Tibial artery (tissue), 4 donors: ENCODE data around the gene TCEAL3.

Experiments
- DNase-seq, 2 donors: peaks; one replicate each; pipeline ENCODE4 v3.0.0-alpha.2; 2019
- H3K27ac ChIP-seq, 2 donors: fragments of 200-600 bp; sonication (generic) in 1 of 2; 1 replicate in 1 of 2; 2 replicates in 1 of 2; pipeline ENCODE4 v1.5.1; 2018 to 2019; ENCODE audit warnings: mild to moderate bottlenecking in 1 of 2
- H3K27me3 ChIP-seq, 2 donors: fragments of 200-600 bp; sonication (generic) in 1 of 2; one replicate each; pipeline versions ENCODE4 v1.5.1 to v1.6.0; 2016 to 2019
- H3K36me3 ChIP-seq, 3 donors: fragments of 200-600 bp; sonication (generic) in 2 of 3; one replicate each; pipeline ENCODE4 v1.5.1; 2016 to 2019; ENCODE audit warnings: mild to moderate bottlenecking in 2 of 3
- H3K4me1 ChIP-seq, 4 donors: fragments of 200-600 bp; sonication (generic) in 2 of 4; 1 replicate in 3 of 4; 2 replicates in 1 of 4; pipeline ENCODE4 v1.5.1; 2016 to 2019
- H3K4me3 ChIP-seq, 2 donors: fragments of 200-600 bp; sonication (generic) in 1 of 2; 1 replicate in 1 of 2; 2 replicates in 1 of 2; pipeline ENCODE4 v1.5.1; 2018 to 2019; ENCODE audit warnings: mild to moderate bottlenecking in 2 of 2
- H3K9me3 ChIP-seq, 3 donors: fragments of 200-600 bp; sonication (generic) in 1 of 3; one replicate each; pipeline ENCODE4 v1.5.1; 2016 to 2019
- CTCF ChIP-seq, 2 experiments: fragments of 200-600 bp in 1 of 2; fragments of 450-650 bp in 1 of 2; IDR thresholded peaks; one replicate each; pipeline ENCODE4 v1.5.1; 2017 to 2019; ENCODE audit warnings: antibody characterized with exemption in 2 of 2, mild to moderate bottlenecking in 1 of 2, moderate library complexity in 1 of 2
- intact Hi-C: fragments of 100-400 bp; cut with DNase I; formaldehyde crosslinking; loops from one replicate; pipeline ENCODE4 v1.15.0; 2023; ENCODE audit warnings: low total_unique reads

TCEAL3 gene

GRCh38 chrX:103571121-103571520, 36.6 kb upstream of the TCEAL3 start:
- no peak for DNase-seq
- H3K9me3 ChIP-seq = no peaks in the 10 kb centered on the region
- H3K4me1 ChIP-seq = no peaks in the 10 kb centered on the region
- no peak overlapping the region for H3K4me3 ChIP-seq
- no peak overlapping the region for H3K27ac ChIP-seq
- no peak for TF ChIP-seq CTCF (IDR thresholded peaks at IDR 0.05)
- no peaks in the 10 kb centered on the region for H3K27me3 ChIP-seq
- H3K36me3 ChIP-seq = no peaks in the 10 kb centered on the region
- intact Hi-C loops = no loop called here

- Histone ChIP-seq H3K4me3 (no peak overlapping the region), H3K27ac (no peak overlapping the region), H3K9me3 (no peaks in the 10 kb centered on the region), H3K36me3 (no peaks in the 10 kb centered on the region), H3K27me3 (no peaks in the 10 kb centered on the region), H3K4me1 (no peaks in the 10 kb centered on the region)
- no peak for DNase-seq
- no peak for TF ChIP-seq CTCF (IDR thresholded peaks at IDR 0.05)
- intact Hi-C loops = no loop called here
Observed at GRCh38 chrX:103571726-103572125, 36.0 kb upstream of the TCEAL3 start.

GRCh38 chrX:103573202-103573601, 34.6 kb upstream of the TCEAL3 start:
- Histone ChIP-seq H3K4me1 (no peaks in the 10 kb centered on the region), H3K27ac (no peak overlapping the region), H3K9me3 (no peaks in the 10 kb centered on the region), H3K36me3 (no peaks in the 10 kb centered on the region), H3K27me3 (no peaks in the 10 kb centered on the region), H3K4me3 (no peak overlapping the region)
- TF ChIP-seq CTCF (IDR thresholded peaks at IDR 0.05) = no peak
- intact Hi-C loops = no loop called here
- DNase-seq = no peak

- Histone ChIP-seq H3K27ac (peak overlapping the region; percentile 90 to 94), H3K36me3 (peaks cover 0 to 4% (median 0%) of the 10 kb centered on the region in 3 donors), H3K4me1 (peaks cover 0 to 24% (median 3%) of the 10 kb centered on the region in 4 donors), H3K27me3 (no peaks in the 10 kb centered on the region), H3K9me3 (peaks cover 0 to 6% (median 0%) of the 10 kb centered on the region in 3 donors), H3K4me3 (peak overlapping the region; percentile 72 to 78)
- DNase-seq = no peak
- TF ChIP-seq CTCF (IDR thresholded peaks at IDR 0.05) = no peak
- intact Hi-C loops = no loop called here
Observed at GRCh38 chrX:103584596-103584995, 23.2 kb upstream of the TCEAL3 start.

- intact Hi-C loops = no loop called here
- H3K4me3 ChIP-seq = peak within 1 kb of the TSS; percentile 72 to 78
- DNase-seq = peak; percentile 56 to 82
Observed at GRCh38 chrX:103585411-103586313, 22.1 kb upstream of the TCEAL3 start, which contains the start of gene TCEAL4. Gene TCEAL4, plus strand, starts transcription at chrX:103585515. Its CDS starts 1,161 bp downstream, at chrX:103586676.

More at GRCh38 chrX:103585411-103586313, 22.1 kb upstream of the TCEAL3 start, which contains the start of gene TCEAL4:
- Histone ChIP-seq H3K4me1 (peaks cover 0 to 24% (median 3%) of the 10 kb centered on the region in 4 donors), H3K27me3 (no peaks in the 10 kb centered on the region), H3K36me3 (peaks cover 0 to 4% (median 0%) of the 10 kb centered on the region in 3 donors), H3K9me3 (peaks cover 0 to 6% (median 0%) of the 10 kb centered on the region in 3 donors), H3K27ac (peak within 1 kb of the TSS; percentile 90 to 94)
- no peak for TF ChIP-seq CTCF (IDR thresholded peaks at IDR 0.05)
